ENCODE results near the gene GRK5.

GRK5 gene

DNA sequence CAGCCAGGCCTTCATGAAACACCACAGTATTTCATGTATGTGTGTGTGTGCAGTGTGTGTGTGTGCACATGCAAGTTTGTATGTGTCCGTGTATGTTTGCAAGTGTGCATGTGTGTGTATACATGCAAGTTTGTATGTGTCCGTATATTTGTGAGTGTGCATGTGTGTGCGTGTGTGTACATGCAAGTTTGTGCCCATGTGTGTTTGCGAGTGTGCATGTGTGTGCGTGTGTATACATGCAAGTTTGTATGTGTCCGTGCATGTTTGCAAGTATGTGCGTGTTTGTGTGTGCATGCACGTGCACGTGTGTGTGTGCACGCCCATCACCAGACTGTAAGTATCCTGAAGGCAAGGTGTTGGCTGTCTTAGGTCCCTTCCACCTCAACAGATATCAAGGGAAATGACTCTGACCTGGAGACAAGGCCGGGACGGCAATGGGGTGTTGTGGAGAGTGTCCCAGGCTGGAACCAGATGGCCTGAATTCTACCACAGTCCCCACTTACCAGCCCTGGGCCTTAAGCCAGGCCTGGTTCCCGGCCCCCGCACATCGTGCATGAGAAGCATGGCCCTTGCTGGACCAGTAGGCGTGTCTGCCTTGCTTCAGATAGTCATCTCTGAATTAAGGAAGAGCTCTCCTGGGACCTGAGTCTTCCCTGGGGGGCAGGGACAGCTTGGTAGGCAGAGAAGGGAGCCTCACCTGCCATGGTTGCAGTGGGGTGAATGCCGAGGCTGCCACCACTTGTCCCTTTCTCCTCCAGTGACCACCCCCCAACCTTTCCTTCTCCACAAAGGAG, 140.0 kb downstream of the GRK5 start:
- DNase-seq: no peak

DNA sequence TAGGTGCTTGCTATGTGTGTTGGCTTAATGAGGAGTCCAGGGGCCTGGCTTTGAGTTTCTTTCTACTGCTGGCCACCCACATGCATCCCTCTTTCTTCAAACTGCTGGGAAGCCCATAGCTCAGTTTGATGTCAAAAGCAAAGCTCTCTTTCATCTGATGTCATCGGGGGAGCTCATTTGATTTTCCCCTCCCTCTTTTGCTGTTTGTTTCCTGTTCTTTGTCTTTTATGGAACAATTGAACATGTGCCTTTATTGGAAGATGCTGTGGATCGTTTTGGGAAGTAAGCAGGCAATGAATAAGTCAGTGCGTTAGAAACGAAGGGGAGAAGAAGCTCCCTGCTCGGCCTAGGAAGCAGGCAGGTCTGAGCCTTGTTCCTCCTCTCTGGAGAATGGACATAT, 140.7 kb downstream of the GRK5 start:
- DNase-seq: no peak

DNA sequence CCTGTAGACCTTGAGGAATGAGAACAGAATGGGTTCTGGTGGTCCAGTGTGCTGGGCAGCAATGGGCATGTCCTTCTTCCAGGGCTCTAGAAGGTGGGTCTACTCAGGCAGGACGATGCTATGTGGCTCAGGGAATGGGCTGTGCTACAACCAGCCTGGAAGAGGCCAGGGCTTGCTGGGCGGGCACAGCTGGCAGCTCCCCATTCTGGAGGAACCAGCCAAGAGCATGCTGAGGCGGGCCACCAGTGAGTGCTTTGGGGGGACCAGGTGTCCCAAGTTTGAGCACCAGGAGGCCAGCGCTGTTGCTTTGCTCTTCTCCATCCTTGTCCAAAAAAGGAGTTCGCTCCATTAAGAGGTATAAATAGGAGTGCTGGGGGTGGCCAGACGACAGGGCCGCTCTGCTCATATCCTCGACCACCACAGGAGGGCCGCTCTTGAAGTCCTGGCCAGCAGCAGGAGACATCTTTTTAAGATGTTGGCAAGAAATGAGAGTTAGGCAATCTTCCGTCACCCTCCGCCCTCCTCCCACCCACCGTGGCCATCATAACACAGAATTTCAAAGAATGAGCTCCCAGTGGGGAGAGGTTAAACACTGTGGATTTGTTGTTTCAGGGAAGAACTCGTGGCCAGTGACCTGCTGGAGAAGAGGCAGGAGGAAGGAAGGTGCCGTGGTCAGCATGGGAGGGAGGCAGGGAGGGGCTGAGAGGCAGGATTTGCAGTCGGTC, 141.3 kb downstream of the GRK5 start:
- DNase-seq: no peak

DNA sequence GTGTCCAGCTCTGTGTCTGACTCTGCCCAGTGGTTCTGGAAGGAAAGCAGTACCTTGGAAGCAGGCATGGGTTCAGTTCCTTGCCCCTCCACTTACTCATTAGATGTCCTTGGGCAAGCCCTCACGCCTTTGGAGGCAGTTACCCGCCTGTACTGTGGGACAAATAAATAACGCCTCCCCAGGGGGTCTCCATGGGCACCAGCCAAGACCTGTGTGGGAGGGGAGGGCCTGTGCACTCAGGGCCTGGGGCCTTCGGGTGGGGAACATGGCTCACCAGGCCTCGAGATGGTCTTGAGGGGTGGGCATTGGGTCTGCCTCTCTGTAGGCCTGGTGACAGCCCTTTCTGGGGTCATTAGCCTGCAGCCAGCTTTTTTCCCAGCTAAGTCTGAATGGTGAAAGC, 142.0 kb downstream of the GRK5 start:
- no peak for DNase-seq

DNA sequence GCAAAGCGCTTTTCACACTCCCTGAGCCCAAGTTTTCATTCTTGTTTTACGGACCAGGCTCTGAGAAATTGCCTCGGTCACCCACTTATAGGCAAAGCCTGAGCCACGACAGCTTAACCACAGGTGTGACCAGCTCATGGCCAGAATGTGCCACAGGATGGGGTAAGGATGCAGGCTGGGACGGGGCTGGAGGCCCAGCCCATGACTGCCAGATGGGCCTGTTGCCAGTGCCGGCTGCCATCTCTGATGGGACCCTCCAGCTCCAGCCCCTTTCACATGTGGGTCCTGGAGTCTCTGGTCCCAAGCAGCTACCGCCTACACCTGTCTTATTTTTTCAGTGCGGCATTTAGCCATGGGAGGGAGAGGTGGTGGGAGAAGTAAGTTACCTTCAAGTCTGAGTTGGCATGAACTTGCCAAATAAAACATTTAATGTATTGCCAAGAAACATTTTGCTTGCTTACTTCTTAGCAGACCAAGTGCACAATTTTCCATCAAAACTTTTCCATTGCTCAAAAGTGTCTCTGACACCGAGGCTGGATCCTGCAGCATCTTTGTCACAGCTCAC, 142.6 kb downstream of the GRK5 start:
- DNase-seq: no peak

DNA sequence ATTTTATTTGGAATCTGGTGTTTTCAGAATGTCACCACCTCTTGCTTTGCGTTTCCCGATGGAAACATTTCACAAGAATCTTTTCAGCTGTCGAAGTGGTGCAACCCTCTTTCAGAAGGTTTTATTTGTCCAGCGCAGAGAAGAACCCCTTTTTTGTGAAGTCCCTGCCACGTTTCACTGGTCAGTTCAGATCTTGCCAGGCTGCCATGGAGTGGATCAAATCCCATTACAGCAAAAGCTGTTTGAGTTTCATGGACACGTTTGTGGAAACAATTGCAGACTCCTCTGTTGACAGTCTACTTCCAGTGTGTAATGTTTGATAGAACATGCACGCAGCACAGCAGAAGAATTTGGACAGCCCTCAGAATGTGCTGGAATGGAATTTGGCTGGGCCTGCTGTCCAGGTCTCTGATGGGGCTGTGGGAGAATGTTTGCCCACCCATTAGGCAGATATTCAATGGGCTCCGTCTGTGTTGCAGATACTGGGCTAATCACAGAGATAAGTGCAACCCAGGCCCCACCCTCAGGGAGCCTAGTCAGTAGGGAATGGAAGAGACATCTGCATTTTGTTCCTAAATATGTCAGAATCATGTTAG, 143.2 kb downstream of the GRK5 start:
- DNase-seq: no peak

DNA sequence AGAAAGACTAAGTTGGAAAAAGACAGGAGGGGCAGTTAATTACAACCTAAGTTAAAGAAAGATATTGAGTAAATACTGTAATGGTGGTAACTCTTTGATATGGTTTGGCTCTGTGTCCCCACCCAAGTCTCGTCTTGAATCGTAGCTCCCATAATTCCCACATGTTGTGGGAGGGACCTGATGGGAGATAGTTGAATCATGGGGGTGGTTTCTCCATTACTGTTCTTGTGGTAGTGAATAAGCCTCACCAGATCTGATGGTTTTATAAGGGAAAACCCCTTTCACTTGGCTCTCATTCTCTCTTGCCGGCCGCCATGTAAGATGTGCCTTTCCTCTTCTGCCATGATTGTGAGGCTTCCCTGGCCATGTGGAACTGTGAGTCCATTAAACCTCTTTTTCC, 143.8 kb downstream of the GRK5 start:
- DNase-seq: no peak

DNA sequence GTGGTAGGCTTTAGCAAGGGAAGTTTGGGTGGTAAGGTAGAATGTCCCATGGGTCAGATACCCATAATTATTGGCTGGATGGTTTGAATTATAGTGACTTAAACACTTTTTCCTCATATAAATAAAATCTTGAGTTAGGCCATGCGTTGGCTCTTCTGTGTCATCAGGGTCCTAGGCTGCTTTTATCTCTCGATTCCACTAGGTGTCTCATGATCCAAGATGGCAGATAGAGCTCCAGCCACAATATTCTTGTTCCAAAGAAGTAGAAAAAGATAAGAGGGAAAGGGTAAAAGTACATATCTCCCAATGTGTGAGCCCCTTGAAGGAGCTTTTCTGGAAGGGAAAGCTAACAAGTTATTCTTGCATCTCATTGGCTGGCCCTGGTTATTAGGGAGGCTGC, 144.7 kb downstream of the GRK5 start:
- DNase-seq: no peak

DNA sequence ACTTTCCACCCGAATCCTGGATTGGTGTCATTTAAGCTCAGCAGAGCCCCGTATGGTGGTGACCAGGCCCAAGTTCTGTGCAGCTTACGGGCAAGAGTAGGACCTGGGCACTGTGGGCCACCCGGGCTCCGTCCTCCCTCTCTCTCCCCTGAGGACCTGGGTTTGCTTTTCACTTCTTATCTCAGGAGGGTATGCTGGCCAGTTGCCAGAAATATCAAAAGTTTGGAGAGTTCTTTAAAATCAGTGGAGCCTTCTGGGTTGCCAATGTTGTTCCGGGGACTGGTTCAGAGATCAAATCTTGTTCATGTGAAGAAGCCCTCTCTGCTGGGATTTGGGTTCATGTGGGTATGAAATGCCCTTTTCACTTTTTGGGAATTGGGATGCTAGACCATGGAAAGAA, 145.4 kb downstream of the GRK5 start:
- no peak for DNase-seq

DNA sequence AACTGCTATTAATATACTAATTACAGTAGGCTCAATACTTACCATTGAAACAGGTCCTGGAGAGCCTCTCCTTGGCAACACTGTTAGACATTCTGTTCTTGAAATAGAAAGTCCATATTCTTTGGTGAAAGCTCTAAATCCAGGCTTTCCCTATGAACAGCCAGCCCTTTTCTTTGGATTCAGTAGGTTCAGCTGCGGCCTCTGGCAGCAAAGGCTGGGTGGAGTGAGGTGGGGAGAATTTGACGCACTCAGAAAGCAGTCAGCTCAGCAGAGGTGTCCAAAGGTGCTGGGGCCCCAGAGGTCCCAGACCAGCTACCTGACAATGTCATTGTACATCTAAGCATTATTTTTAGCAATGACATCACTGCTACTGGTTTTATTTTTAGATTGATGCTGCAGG, 146.1 kb downstream of the GRK5 start:
- no peak for DNase-seq

DNA sequence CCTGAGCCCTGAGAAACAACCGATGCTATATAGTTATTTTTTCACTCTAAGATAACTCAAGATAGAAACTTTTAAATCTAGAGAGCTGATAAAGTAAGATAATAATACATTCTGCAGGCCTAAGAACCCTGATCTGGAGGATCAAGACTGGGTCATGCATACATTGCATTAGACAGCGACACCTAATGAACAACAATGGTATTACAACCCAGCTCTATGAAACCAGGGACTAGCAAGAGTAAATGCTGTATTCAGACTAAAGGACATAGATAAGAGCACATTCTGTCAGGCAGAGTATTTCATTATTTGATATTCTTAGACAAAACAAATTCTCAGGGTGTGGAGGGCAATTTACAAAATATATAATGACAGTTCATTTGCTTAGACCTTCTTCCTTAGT, 148.6 kb downstream of the GRK5 start:
- DNase-seq: no peak

DNA sequence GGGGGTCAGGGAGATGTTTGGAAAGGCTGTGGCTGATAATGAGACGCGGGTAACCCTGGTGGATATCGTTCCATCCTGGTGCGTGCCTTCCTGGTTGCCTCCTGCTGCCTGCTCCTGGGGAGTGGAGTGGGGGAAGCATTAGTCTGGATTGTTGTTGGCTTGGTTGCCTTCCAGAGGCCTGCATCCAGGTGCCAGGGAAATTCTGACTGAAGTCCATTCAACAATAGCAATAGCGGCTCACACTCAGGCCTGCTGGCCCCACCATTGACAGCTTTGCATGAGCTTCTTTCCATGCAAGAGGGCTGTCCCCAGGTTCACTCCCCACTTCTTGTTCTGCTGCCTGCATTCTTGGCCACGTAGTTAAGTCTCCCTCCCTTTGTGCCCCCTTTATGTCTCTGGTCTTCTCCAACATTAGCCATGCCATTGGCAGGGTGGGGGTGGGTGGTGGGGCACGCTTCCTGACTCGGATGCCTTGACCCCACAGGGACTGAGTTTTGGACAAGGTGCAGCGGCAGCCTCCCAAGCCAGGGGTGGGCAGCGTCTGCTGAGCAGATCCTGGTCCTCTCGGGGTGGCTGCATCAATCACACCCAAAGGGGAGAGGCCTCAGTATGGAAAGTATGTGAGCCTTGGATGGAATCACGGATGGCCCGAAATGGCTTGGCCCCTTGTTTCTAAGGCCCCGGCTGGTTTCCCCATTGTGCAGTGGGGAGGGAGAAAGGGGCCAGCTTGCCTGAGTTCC, 150.2 kb downstream of the GRK5 start:
- DNase-seq: no peak

DNA sequence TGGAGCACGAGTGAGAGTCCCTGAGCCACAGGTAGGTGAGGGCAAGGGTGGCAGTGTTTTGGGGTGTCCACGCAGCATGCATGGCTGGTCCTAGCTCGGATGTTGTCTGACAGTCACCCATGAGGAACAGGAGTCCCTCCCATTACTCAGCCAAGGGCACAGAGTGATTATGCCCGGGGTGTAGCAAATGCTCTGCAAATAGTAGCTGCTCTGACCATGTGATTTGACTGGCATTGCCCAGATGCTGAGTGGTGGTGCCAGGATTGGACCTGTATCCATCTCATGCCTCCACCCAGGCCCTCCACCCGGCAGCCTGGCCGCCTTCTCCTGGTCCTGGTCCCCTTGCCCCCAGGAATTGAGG, 150.8 kb downstream of the GRK5 start:
- DNase-seq: no peak

DNA sequence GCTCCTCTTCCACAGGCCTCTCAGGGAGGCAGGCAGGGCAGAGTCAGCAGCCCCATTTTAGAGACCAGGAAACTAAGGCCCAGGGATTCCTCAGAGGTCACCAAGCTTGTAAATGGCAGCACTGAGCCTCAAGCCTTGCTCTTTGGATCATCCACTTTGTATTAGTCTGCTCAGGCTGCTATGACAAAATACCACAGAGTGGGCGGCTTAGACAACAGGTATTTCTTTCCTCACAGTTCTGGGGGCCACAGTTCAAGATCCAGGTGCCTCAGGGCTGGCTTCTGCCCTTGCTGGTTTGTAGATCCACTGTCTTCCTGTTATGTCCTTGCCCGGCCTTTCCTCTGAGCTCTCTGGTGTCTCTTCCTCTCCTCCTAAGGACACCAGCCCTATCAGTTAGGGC, 151.2 kb downstream of the GRK5 start:
- no peak for DNase-seq

DNA sequence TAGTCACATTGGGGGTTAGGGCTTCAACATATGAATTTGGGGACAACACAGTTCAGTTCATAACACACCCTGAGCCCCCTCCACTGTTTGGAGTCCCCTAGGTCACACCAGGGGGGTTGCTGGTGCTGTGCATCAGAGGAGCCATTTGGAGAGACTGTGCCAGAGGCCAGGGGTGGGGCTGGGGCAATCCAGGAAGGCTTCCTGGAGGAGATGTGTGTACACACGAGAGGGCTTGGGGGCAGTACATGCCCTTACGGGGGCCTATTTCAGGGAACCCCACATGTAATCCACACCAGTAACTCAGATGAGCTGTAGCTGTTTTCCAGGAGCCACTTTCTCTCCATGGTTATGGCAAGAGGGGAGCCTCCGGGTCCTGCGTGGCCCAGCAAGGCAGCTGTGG, 151.7 kb downstream of the GRK5 start:
- DNase-seq: no peak

DNA sequence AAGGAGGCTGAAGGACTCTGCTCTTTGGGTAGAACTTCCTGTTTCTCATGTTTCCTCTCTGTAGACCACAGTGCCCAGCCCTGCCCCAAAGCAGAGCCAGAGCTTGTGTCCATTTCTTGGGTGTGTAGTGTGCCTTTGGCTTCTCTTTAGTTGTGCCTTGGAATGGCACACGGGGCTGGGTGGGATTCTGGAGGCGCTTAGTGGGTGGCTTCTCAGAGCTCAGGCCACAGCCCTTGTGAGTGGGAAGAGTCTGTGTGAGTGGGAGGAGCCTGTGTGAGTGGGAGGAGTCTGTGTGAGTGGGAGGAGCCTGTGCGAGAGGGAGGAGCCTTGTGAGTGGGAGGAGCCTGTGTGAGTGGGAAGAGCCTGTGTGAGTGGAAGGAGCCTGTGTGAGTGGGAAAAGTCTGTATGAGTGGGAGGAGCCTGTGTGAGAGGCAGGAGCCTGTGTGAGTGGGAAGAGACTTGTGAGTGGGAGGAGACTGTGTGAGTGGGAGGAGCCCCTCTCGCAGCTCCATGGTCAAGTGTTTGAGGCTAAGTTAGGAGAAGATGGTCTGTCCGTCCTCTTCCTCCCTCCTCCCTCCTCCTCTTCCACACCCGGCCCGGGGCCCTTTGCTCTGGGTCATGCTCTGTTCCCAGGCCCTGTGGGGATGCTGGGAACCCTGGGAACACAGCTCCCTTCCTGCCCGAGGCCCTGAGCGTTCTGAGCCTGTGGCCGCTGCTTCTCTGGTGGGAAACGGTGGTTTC, 153.0 kb downstream of the GRK5 start:
- DNase-seq: no peak

DNA sequence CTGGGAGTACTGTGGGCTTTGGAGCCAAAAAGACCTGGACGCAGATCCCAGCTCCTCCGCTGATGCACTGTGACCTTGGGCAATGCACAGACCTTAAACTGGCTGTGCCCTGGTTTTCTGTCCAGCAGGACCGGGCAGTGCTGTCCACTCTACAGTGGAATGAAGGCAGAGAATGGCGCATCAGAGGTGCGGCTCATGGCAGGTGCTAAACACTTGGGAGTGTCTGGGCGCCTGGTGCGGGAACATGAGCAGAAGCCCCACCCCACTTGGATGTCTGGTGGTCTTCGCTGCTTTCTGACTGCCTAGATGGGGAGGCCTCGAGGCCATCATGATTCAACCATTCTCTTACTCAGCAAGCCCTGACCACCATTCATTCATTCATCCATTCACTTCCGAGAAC, 153.7 kb downstream of the GRK5 start:
- no peak for DNase-seq

DNA sequence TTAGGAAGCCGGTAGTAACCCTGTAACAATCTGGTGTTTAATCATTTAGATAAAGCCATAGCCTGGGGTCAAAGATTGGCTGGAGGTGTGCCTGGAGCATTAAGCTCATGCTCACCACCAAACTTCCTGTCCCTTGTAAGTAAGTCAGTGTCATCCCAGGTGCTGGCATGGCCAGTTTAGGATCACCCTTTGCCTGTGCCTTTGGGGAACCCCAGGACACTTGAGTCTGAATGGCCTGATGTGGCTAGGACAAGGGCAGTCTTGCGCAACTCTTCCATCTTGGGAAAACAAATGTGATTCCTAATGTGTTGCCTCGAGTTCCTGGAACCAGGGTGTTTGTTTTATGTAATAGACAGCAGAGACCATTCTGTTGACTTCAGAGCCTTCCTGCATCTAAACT, 154.8 kb downstream of the GRK5 start:
- DNase-seq: no peak

DNA sequence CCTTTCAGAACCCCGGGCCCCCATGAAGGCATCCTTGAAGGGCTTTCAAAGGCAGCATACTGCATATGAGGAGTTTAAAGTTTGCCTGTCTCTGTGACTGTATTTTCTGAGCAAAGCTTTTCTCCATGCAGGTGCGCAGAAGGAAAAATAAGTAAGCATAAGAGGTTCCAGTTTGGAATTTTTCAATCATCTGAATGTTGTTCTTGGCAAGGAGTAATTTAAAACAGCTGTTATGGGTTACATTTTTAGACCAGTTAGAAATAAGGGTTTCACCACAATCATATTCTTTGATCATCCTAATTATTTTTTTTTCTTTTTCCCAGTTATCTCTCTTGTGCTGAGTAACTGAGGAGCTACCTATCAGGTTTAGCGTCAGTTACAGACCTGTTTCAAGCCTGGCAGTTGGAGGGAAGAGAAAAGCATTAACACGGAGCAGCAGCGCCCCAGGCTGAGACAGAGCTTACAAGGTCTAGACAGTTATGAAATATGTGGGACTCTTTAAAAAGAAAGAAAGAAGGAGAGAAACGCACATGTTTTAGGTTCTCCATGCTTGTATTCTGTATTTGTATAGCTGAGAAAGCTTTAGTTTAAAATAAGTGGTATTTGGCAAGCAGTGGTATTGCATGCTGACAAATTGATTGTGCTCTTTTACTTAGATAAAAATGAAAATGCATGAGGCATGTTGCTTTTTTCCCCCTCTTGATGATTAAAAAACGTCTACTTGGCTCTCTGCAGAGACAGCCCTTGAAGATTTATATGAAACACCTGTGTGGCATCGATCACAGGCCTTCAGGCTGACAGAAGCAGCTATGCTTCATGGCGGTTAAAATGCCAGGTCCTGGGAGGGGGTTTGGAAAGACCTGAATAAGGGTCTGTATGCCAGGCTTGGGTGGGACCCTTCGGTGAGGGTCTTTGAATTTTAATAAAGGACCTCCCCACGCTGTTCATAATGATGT, 157.6 kb downstream of the GRK5 start:
- no peak for DNase-seq

DNA sequence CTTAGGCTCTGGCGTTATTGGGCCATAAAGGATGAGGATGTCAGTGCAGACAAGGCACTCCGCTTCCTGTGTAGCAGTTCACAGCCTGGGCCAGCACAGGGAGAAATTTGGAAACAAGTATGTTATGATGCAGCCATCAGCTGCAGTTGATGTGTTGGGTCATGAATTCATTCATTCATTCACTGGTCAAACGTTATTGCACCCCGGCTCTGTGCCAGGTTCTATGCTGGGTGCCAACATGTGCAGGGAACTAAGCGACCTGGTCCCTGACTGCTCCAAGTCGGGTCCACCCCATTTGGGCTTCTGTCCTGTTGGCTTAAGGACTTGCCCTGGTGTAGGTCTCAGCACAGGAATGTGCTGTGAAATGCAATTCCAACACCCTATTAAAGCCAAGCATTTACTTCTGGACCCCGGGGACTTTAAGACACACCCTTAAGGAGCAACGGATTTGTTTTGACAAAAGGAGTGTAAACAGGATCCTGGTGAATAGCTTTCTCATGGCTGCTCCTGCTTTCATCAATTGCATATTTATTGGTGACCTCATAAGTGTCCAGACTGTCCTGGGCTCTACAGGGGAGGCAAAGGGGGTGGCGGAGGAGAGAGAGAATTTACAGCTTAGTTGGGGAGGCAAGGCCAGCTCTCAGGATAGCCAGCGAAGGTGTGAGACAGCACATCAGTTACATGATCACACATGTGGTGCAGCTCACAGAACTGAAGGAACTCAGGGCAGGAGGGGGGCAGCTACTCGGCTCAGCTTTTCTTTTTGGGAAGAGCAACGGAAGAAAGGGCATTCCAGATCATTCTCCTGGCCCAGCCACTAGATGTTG, 158.6 kb downstream of the GRK5 start:
- no peak for DNase-seq
